PFSK-1 (cell line): ENCODE measurements around the gene SETDB2.

Source experiments
- FOXP2 ChIP-seq: optimal IDR thresholded peaks from 2 replicates; pipeline ENCODE3; 2011; ENCODE audit warnings: borderline replicate concordance, control low read depth, inconsistent platforms; ENCODE audit not compliant: insufficient read depth; ENCODE audit errors: extremely low read length, extremely low read depth
- POLR2AphosphoS5 ChIP-seq: IDR thresholded peaks from 2 replicates; pipeline ENCODE4 v1.6.1; 2012; ENCODE audit warnings: low read depth, mild to moderate bottlenecking, control low read depth, low read length, moderate library complexity
- REST ChIP-seq, 2 experiments: IDR thresholded peaks; 2 replicates each; pipeline versions ENCODE4 v1.6.1 to v1.8.0; 2011 to 2012; ENCODE audit warnings: low read depth in 2 of 2, low read length in 2 of 2, control low read depth in 1 of 2, inconsistent platforms in 1 of 2, mild to moderate bottlenecking in 1 of 2, moderate library complexity in 1 of 2; ENCODE audit not compliant: insufficient read depth in 1 of 2
- SIN3A ChIP-seq: IDR thresholded peaks from 2 replicates; pipeline ENCODE4 v1.6.1; 2012; ENCODE audit warnings: mild to moderate bottlenecking, low read length, moderate library complexity, borderline replicate concordance; ENCODE audit not compliant: insufficient read depth
- TAF1 ChIP-seq: IDR thresholded peaks from 2 replicates; pipeline ENCODE4 v1.6.1; 2012; ENCODE audit warnings: low read length, control low read depth, borderline replicate concordance; ENCODE audit not compliant: insufficient read depth

- TF ChIP-seq FOXP2 (no peak), TAF1 (no peak), REST (IDR thresholded peaks at IDR 0.05; ENCODE audit: insufficient read depth in 1 of 2, low read depth in 2 of 2, low read length in 2 of 2) (no peak), SIN3A (no peak), POLR2AphosphoS5 (no peak)
Observed at GRCh38 chr13:49439609-49440008, 4.5 kb upstream of the SETDB2 start.
